ENCODE measurements around the gene JAK2.

- no peak for TF ChIP-seq CTCF (IDR thresholded peaks at IDR 0.05)
- TF ChIP-seq REST (IDR thresholded peaks at IDR 0.05), result no peak
- TF ChIP-seq EP300 (IDR thresholded peaks at IDR 0.05), result no peak
- no peak for TF ChIP-seq CEBPB (IDR thresholded peaks at IDR 0.05)
- no peak for TF ChIP-seq MYC (IDR thresholded peaks at IDR 0.05; ENCODE audit: borderline replicate concordance, low read length)
- no peak for TF ChIP-seq RAD21 (conservative IDR thresholded peaks at IDR 0.05 in 1 of 2, IDR thresholded peaks at IDR 0.05 in 1 of 2)
- no peak for TF ChIP-seq MAZ (IDR thresholded peaks at IDR 0.05; ENCODE audit: borderline replicate concordance, low read depth, low read length)
- no peak for TF ChIP-seq MAX (IDR thresholded peaks at IDR 0.05)
- TF ChIP-seq SREBF2 (IDR thresholded peaks at IDR 0.05), result no peak
- TF ChIP-seq SMC3 (IDR thresholded peaks at IDR 0.05), result no peak
These were observed 58.3 kb downstream of the JAK2 start for GRCh38 chr9:5043381-5043780.

Data from A549 (cell line).